Limb (tissue), 2 donors: Measurements from ENCODE around the gene CNIH1.
"Not testable (repeated sequence)": the region's sequence is repeated elsewhere in the genome, so short reads cannot be mapped to it uniquely, and the experiment has no call there.

Source experiments
- DNase-seq, 2 donors: peaks; one replicate each; pipeline ENCODE4 v3.0.0-alpha.2; 2016; ENCODE audit errors: extremely low spot score in 2 of 2

Gene CNIH1

GRCh38 chr14:54383835-54384234 is 57.3 kb downstream of the CNIH1 start:
- no peak for DNase-seq

- no peak for DNase-seq
Measured at GRCh38 chr14:54381821-54382220, 59.4 kb downstream of the CNIH1 start.

GRCh38 chr14:54380558-54380957 is 60.6 kb downstream of the CNIH1 start:
- not testable (repeated sequence) for DNase-seq

GRCh38 chr14:54378893-54379292 is 62.3 kb downstream of the CNIH1 start:
- not testable (repeated sequence) for DNase-seq

- DNase-seq = no peak
Measured at GRCh38 chr14:54377501-54377900, 63.7 kb downstream of the CNIH1 start.

- no peak for DNase-seq
Measured at GRCh38 chr14:54374117-54374884, 66.9 kb downstream of the CNIH1 start.
